Right lung (tissue), 5 donors: ENCODE measurements around the gene M6PR. TPM values are rescaled to one million over a fixed set of nuclear protein-coding genes. Genes with fewer than 3 reads are reported as not detected.
"Not testable (repeated sequence)": the region's sequence is repeated elsewhere in the genome, so short reads cannot be mapped to it uniquely, and the experiment has no call there.

Source experiments
- DNase-seq, 2 donors: peaks; one replicate each; pipeline ENCODE4 v3.0.0-alpha.2; 2013
- polyA plus RNA-seq, 5 donors: library from polyadenylated mRNA; unstranded; fragments of 120-200 nt; gene quantifications; one replicate each; pipeline versions ENCODE4 v1.2.1 to v1.2.3, GENCODE V29; 2013; ENCODE audit warnings: inconsistent platforms in 1 of 5, low replicate concordance in 1 of 5; ENCODE audit not compliant: insufficient read length in 5 of 5, insufficient read depth in 1 of 5

The M6PR gene
- polyA plus RNA-seq, 5 donors: 171 to 236 (median 206) TPM

GRCh38 chr12:8914033-8914715, 35.3 kb downstream of the M6PR start, which contains the start of gene PHC1:
PHC1 (plus strand) TSS chr12:8914509; CDS start chr12:8917678, 3,169 bp downstream.
- DNase-seq: peak; percentile 89 to 90

GRCh38 chr12:8913702-8914032, 35.8 kb downstream of the M6PR start:
- DNase-seq: no peak

- DNase-seq: peak in 1 of 2 donors; percentile 30
These were observed 36.5 kb downstream of the M6PR start for GRCh38 chr12:8912914-8913313.

- no peak for DNase-seq
These were observed 37.7 kb downstream of the M6PR start for GRCh38 chr12:8911606-8912268.

- no peak for DNase-seq
These were observed 39.7 kb downstream of the M6PR start for GRCh38 chr12:8909752-8910151.

GRCh38 chr12:8907513-8907912, 41.9 kb downstream of the M6PR start:
- DNase-seq: no peak

- DNase-seq: no peak
These were observed 42.9 kb downstream of the M6PR start for GRCh38 chr12:8906266-8907180.

GRCh38 chr12:8905546-8905945, 43.9 kb downstream of the M6PR start:
- DNase-seq: no peak

GRCh38 chr12:8904665-8905064, 44.8 kb downstream of the M6PR start:
- no peak for DNase-seq

- DNase-seq: no peak
These were observed 45.8 kb downstream of the M6PR start for GRCh38 chr12:8903646-8904045.

GRCh38 chr12:8902703-8903102, 46.7 kb downstream of the M6PR start:
- not testable (repeated sequence) for DNase-seq

GRCh38 chr12:8899830-8900229, 49.6 kb downstream of the M6PR start:
- no peak for DNase-seq

GRCh38 chr12:8897081-8897480, 52.4 kb downstream of the M6PR start:
- no peak for DNase-seq

- no peak for DNase-seq
These were observed 54.5 kb downstream of the M6PR start for GRCh38 chr12:8894986-8895385.

- no peak for DNase-seq
These were observed 55.1 kb downstream of the M6PR start for GRCh38 chr12:8894378-8894777.

- DNase-seq: no peak
These were observed 57.5 kb downstream of the M6PR start for GRCh38 chr12:8891976-8892375.

Other genes starting within 250 kb of the M6PR start
- gene A2ML1, start 127.0 kb downstream of the M6PR start, polyA plus RNA-seq: under 1 TPM; 0.44 to 0.99 (median 0.67) TPM
- 100 to 1,000 TPM in 2 of 5 donors, 10 to 100 TPM in 3; 69.7 to 125 (median 90.8) TPM for gene PHC1, start 35.1 kb downstream of the M6PR start, polyA plus RNA-seq
- gene KLRG1, start 39.9 kb upstream of the M6PR start, polyA plus RNA-seq: 1 to 10 TPM; 1.1 to 2.7 (median 1.5) TPM
- gene A2M, start 166.3 kb upstream of the M6PR start, polyA plus RNA-seq: 1,000 to 10,000 TPM; 1,629 to 2,374 (median 2,213) TPM